Kasumi-1 (cell line): ENCODE measurements around the gene PTPN13.
A peak's percentile ranks its signal among the peaks of the same experiment; 100 is the strongest.

ENCODE experiments used
- DNase-seq, 2 experiments: peaks; one replicate each; lab custom pipeline; 2025; lab: John Stamatoyannopoulos, UW

The PTPN13 gene

GRCh38 chr4:86587381-86588140 lies 6.6 kb upstream of the PTPN13 start:
- DNase-seq: no peak

GRCh38 chr4:86592553-86593249 lies 1.4 kb upstream of the PTPN13 start:
- no peak for DNase-seq

- peak; percentile 59 to 68 for DNase-seq
These were observed 677 bp downstream of the PTPN13 start for GRCh38 chr4:86594559-86595425.

GRCh38 chr4:86595426-86595805 lies 1.3 kb downstream of the PTPN13 start:
- DNase-seq: peak; percentile 13 to 59

- DNase-seq: no peak
These were observed 2.7 kb downstream of the PTPN13 start for GRCh38 chr4:86596807-86597206.

- no peak for DNase-seq
These were observed 6.0 kb downstream of the PTPN13 start for GRCh38 chr4:86600007-86600653.

- no peak for DNase-seq
These were observed 9.3 kb downstream of the PTPN13 start for GRCh38 chr4:86603311-86603885.

- DNase-seq: no peak
These were observed 12.7 kb downstream of the PTPN13 start for GRCh38 chr4:86606809-86607208.

- no peak for DNase-seq
These were observed 14.8 kb downstream of the PTPN13 start for GRCh38 chr4:86608757-86609375.

GRCh38 chr4:86611757-86612156 lies 17.6 kb downstream of the PTPN13 start:
- no peak for DNase-seq

GRCh38 chr4:86613734-86614133 lies 19.6 kb downstream of the PTPN13 start:
- no peak for DNase-seq

GRCh38 chr4:86614865-86615264 lies 20.8 kb downstream of the PTPN13 start:
- no peak for DNase-seq

GRCh38 chr4:86615501-86615900 lies 21.4 kb downstream of the PTPN13 start:
- no peak for DNase-seq

- DNase-seq: no peak
These were observed 25.5 kb downstream of the PTPN13 start for GRCh38 chr4:86619656-86620055.

GRCh38 chr4:86621435-86621834 lies 27.3 kb downstream of the PTPN13 start:
- no peak for DNase-seq

GRCh38 chr4:86626066-86626465 lies 32.0 kb downstream of the PTPN13 start:
- no peak for DNase-seq

GRCh38 chr4:86627462-86628135 lies 33.5 kb downstream of the PTPN13 start:
- no peak for DNase-seq

GRCh38 chr4:86630629-86631028 lies 36.5 kb downstream of the PTPN13 start:
- DNase-seq: no peak

GRCh38 chr4:86631166-86631565 lies 37.1 kb downstream of the PTPN13 start:
- DNase-seq: no peak

- no peak for DNase-seq
These were observed 39.7 kb downstream of the PTPN13 start for GRCh38 chr4:86633854-86634253.

- no peak for DNase-seq
These were observed 46.4 kb downstream of the PTPN13 start for GRCh38 chr4:86640469-86640868.
